GM12878 (cell line): ENCODE measurements around the gene GIMAP4. TPM values are rescaled to one million over a fixed set of nuclear protein-coding genes. Genes with fewer than 3 reads are reported as not detected.

Experiments used
- ATAC-seq: fragments of 200-7000 bp; cut with Tn5 transposase; 3 replicates; pipeline ENCODE4 v1.9.1; 2020; ENCODE audit warnings: mild to moderate bottlenecking, moderate library complexity
- BruUV-seq: library from RNA; stranded (reverse); fragments of 400-500 nt; replicated peaks from 2 replicates; lab custom pipeline; 2021; lab: Mats Ljungman, UMichigan
- CTCF ChIA-PET: fragments of 300-600 bp; sonication (Branson Sonifier 250); formaldehyde crosslinking; extraction: SDS; loops from one replicate; lab custom pipeline; 2021; ENCODE audit warnings: inconsistent platforms; lab: Yijun Ruan, JAX
- POLR2A ChIA-PET: fragments of 350-600 bp; formaldehyde crosslinking; extraction: SDS; loops from one replicate; lab custom pipeline; 2021; ENCODE audit warnings: inconsistent platforms; lab: Charles Lee
- RAD21 ChIA-PET: fragments of 300-600 bp; sonication (Branson Sonifier 250); formaldehyde crosslinking; loops from one replicate; lab custom pipeline; 2023; ENCODE audit warnings: antibody characterized with exemption; ENCODE audit not compliant: unreplicated experiment; lab: Charles Lee
- SMC1A ChIA-PET: fragments of 300-600 bp; sonication (Branson Sonifier 250); formaldehyde crosslinking; loops from one replicate; lab custom pipeline; 2023; ENCODE audit not compliant: unreplicated experiment, uncharacterized antibody; lab: Charles Lee
- DNase-seq: peaks from one replicate; pipeline ENCODE4 v3.0.0-alpha.2; 2011; ENCODE audit warnings: low read depth, low spot score
- FAIRE-seq: peaks from 3 replicates; lab custom pipeline; 2011; peaks lifted over from hg19 to GRCh38; lab: Jason Lieb, UNC
- H2AFZ ChIP-seq: 2 replicates; pipeline ENCODE4 v1.6.0; 2011; ENCODE audit warnings: low read depth, low read length, control low read depth; ENCODE audit not compliant: control insufficient read depth
- H3K27ac ChIP-seq: 2 replicates; pipeline ENCODE4 v1.5.1; 2011; ENCODE audit warnings: control low read depth; ENCODE audit not compliant: control insufficient read depth, insufficient read depth
- H3K27me3 ChIP-seq, 2 experiments: replicated peaks in 1 of 2; 2 replicates each; pipeline versions ENCODE4 v1.6.0 to v1.6.1; 2011; ENCODE audit warnings: low read length in 1 of 2; ENCODE audit not compliant: control insufficient read depth in 2 of 2, insufficient read depth in 2 of 2
- H3K36me3 ChIP-seq, 2 experiments: 2 replicates each; pipeline ENCODE4 v1.5.1; 2011; ENCODE audit warnings: low read length in 1 of 2; ENCODE audit not compliant: control insufficient read depth in 2 of 2, insufficient read depth in 2 of 2
- H3K4me1 ChIP-seq: 2 replicates; pipeline ENCODE4 v1.6.1; 2011; ENCODE audit warnings: mild to moderate bottlenecking, low read length, moderate library complexity, mixed read lengths; ENCODE audit not compliant: control insufficient read depth, insufficient read depth
- H3K4me2 ChIP-seq: 2 replicates; pipeline ENCODE4 v1.6.0; 2011; ENCODE audit warnings: control low read depth; ENCODE audit not compliant: control insufficient read depth, insufficient read depth
- H3K4me3 ChIP-seq: fragments of 200-600 bp; sonication (generic); 2 replicates; pipeline ENCODE4 v1.5.1; 2016
- H3K79me2 ChIP-seq: 2 replicates; pipeline ENCODE4 v1.6.0; 2011; ENCODE audit warnings: low read length; ENCODE audit not compliant: control insufficient read depth, insufficient read depth
- H3K9ac ChIP-seq: 2 replicates; pipeline ENCODE4 v1.8.0; 2011; ENCODE audit warnings: low read length, control low read depth, mixed read lengths; ENCODE audit not compliant: control insufficient read depth, insufficient read depth
- H3K9me3 ChIP-seq: replicated peaks from 3 replicates; pipeline ENCODE4 v1.5.1; 2011; ENCODE audit warnings: mild to moderate bottlenecking, low read length; ENCODE audit not compliant: control insufficient read depth, insufficient read depth
- H4K20me1 ChIP-seq: 2 replicates; pipeline ENCODE4 v1.6.0; 2011; ENCODE audit not compliant: control insufficient read depth, insufficient read depth
- KAT2A ChIP-seq: conservative IDR thresholded peaks from 2 replicates; pipeline ENCODE4 v1.6.1; 2011; ENCODE audit warnings: low read depth, low read length; ENCODE audit not compliant: control insufficient read depth
- LARP7 ChIP-seq: fragments of 450-650 bp; IDR thresholded peaks from 2 replicates; pipeline ENCODE4 v1.6.1; 2017; ENCODE audit warnings: mild to moderate bottlenecking
- NRF1 ChIP-seq: conservative IDR thresholded peaks from 2 replicates; pipeline ENCODE4 v1.6.1; 2011; ENCODE audit warnings: mild to moderate bottlenecking, low read depth, low read length, improper control_type of control experiment
- POLR2AphosphoS2 ChIP-seq: IDR thresholded peaks from 2 replicates; pipeline ENCODE4 v1.6.1; 2011; ENCODE audit warnings: low read depth, mild to moderate bottlenecking, low read length, improper control_type of control experiment, moderate library complexity
- RBBP5 ChIP-seq: fragments of 200-600 bp; sonication (generic); conservative IDR thresholded peaks from 2 replicates; pipeline ENCODE4 v1.6.1; 2016
- RELA ChIP-seq: fragments of 450-650 bp; IDR thresholded peaks from 2 replicates; pipeline ENCODE4 v1.8.0; 2014; ENCODE audit warnings: borderline replicate concordance; ENCODE audit not compliant: partially characterized antibody
- TAF1 ChIP-seq: IDR thresholded peaks from 2 replicates; pipeline ENCODE4 v1.6.1; 2011; ENCODE audit warnings: mild to moderate bottlenecking, low read depth, low read length, borderline replicate concordance
- WGBS: methylation state at CpG from one replicate; pipeline ENCODE4 v1.1.6; 2016; ENCODE audit warnings: low lambda C conversion rate; ENCODE audit not compliant: insufficient replicate concordance, insufficient coverage; ENCODE audit errors: missing lambda C conversion rate; 5-methylcytosine and 5-hydroxymethylcytosine counted together
- in situ Hi-C: fragments of 300-500 bp; cut with MboI; formaldehyde crosslinking; loops from 9 replicates; pipeline ENCODE4 v1.14.3; 2018; ENCODE audit warnings: mixed read lengths
- intact Hi-C: fragments of 100-400 bp; cut with micrococcal nuclease; formaldehyde crosslinking; loops from one replicate; pipeline ENCODE4 v1.14.2; 2022; ENCODE audit not compliant: unreplicated experiment
- polyA plus RNA-seq, 11 experiments: library from polyadenylated mRNA; depleted of rRNA in 4 of 11; unstranded in 6 of 11; stranded (reverse) in 5 of 11; fragments of >200 nt; fragmentation: Nextera tagmentation in 4 of 11; fragmentation: Illumina TruSeq in 1 of 11; extraction: Ambion mirVana in 4 of 11; extraction: Trizol in 1 of 11; gene quantifications; 1 replicate in 1 of 11; 2 replicates in 10 of 11; pipeline versions ENCODE4 v1.2.1 to v1.2.3, GENCODE V29; 2011 to 2016; ENCODE audit warnings: inconsistent platforms in 2 of 11, missing spikeins in 2 of 11, low read depth in 1 of 11
- total RNA-seq, 4 experiments: library from RNA; depleted of rRNA in 3 of 4; stranded (reverse); fragments of >200 nt in 3 of 4; fragmentation: Illumina TruSeq in 1 of 4; extraction: Trizol in 1 of 4; gene quantifications; 2 replicates each; pipeline versions ENCODE4 v1.2.1 to v1.2.3, GENCODE V29; 2013 to 2021

The GIMAP4 gene
- total and polyA plus RNA-seq, 10 of the 15 experiments (the other 5 are each of a cell fraction or from before 2014, with no cell fraction given) = 0.06 to 1.5 (median 0.32) TPM; not detected in 1

DNA sequence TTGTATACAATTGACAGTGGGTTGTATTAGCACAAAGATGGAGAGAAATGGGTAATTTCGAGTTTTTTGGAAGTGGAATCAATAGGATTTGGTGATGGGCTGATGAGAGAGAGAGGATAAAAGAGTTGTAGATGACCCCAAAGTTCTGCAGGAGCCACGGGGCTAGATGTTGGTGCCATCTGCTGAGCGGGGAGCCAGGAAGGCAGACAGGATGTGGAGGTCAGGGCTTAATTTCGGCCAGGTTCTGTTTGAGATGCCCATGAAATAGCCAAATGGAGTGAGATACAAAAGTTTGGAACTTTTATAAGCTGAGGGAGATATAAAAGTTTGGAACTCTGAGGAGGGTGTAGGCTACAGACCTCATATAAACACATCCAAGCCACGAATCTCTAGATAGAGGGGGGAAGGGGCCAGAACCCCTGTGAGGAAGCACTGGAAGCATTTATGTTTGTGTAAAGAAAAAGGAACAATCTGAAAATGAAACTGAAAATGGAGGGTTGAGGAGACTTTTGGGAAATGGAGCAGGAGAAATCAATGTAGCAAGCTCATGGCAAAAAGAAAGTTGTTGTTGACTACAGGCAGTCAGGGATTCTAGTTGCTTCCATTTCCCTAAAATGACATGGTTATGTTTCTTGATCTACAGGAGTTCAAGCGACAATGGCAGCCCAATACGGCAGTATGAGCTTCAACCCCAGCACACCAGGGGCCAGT, 2.2 kb downstream of the GIMAP4 start (continued):
- TF ChIP-seq RELA (no peak), POLR2AphosphoS2 (no peak), KAT2A (no peak), TAF1 (no peak), RBBP5 (no peak)

DNA sequence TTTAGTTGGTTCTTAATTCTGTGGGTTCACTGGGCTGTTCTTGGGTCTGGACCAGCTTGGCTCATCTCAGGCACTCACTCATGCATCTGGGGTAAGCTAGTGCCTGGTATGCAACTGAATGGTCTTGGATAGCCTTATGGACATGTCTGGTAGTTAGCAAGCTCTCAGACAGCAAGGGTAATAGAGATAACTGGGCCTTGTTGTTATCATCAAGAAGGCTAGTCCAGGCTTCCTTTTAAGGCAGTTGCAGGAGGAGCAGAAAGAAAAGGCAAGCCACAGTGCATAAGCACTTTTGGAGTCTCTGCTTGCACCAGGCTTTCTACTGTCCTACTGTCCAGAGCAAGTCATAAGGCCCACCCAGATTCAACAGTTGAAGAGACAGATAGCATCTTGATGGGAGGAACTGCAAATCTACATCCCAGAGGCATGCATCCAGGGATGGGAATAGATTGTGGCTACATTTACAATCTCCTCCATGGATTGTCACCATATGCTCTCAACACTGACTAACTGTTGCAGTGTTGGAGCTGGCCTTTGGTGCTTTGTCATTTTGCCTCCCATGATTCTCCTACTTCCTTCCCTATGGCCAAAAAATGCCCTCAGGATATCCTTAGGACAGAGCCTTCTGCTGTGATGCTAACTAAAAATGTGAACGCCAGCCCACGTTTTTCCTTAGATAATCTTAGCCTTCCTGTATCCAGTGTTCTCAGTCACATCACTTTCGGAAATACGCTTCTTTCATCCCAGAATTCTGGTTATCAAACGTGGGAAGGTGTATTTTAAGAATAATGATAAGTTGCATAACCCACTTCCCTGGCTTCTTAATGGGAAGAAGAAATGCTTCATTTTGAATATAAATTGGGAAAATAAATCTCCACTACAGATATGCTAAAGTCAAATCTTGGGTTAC, 3.6 kb downstream of the GIMAP4 start:
- FAIRE-seq = no peak
- no peak for ATAC-seq

More for the DNA sequence above, 3.6 kb downstream of the GIMAP4 start:
- SMC1A ChIA-PET = interaction anchor here (0.9 to 1.4 kb wide), 2 partner anchors 8 to 162 kb away, joined by 3 to 5 read pairs; no protein-coding TSS in a partner anchor
- no TSS peak for BruUV-seq
- TF ChIP-seq LARP7 = no peak
- TF ChIP-seq TAF1 = no peak
- TF ChIP-seq NRF1 = no peak
- TF ChIP-seq, all 136 proteins: peak for 0
- ChIA-PET RAD21 (interaction anchor here (1.0 kb wide), 1 partner anchor 185 kb away, joined by 3 read pairs; no protein-coding TSS in a partner anchor), CTCF (interaction anchor here (0.6 to 1.0 kb wide), 3 partner anchors 9 to 122 kb away, joined by 3 read pairs; no protein-coding TSS in a partner anchor), POLR2A (no interaction called here)
- Histone ChIP-seq H3K9me3 (peaks cover 2% of the 10 kb centered on the region; the same call in 2 of the 3 replicates), H4K20me1 (no peaks in the 10 kb centered on the region), H3K4me2 (no peak overlapping the region), H2AFZ (no peak overlapping the region), H3K4me3 (no peak overlapping the region), H3K9ac (no peak overlapping the region), H3K27ac (no peak overlapping the region), H3K4me1 (no peaks in the 10 kb centered on the region), H3K27me3 (no peaks in the 10 kb centered on the region), H3K79me2 (no peaks in the 10 kb centered on the region; the same call in 1 of the 2 replicates), H3K36me3 (no peaks in the 10 kb centered on the region)
- intact Hi-C loops (no loop called here), in situ Hi-C loops (no loop called here)
- WGBS = 62% methylated on average over 5 of the region's 5 CpGs
- no peak for DNase-seq
